Nucleus accumbens (tissue), 56 donors: ENCODE results near the gene SCYL1.
A peak's percentile ranks its signal among the peaks of the same experiment; 100 is the strongest.

Experiments used
- DNase-seq, 56 donors: peaks; one replicate each; lab custom pipeline; 2025; lab: John Stamatoyannopoulos, UW

Gene SCYL1

GRCh38 chr11:65530157-65530496 lies 5.2 kb downstream of the SCYL1 start:
- DNase-seq = no peak

GRCh38 chr11:65532388-65533064 lies 7.6 kb downstream of the SCYL1 start:
- DNase-seq = no peak

DNA sequence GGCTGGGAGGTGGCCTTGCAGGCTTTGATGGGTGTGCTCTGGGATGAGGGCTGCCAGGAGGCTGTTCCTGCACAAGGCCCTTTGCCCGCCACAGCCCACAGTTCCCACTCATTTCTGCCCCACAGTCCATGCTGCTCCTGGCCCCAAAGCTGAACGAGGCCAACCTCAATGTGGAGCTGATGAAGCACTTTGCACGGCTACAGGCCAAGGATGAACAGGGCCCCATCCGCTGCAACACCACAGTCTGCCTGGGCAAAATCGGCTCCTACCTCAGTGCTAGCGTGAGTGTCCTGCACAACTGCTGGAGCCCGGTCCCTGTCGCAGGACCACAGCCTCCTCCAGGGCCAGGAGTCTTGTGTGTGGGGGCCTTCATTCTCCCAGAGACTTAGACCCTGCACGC lies 10.2 kb downstream of the SCYL1 start:
- no peak for DNase-seq

DNA sequence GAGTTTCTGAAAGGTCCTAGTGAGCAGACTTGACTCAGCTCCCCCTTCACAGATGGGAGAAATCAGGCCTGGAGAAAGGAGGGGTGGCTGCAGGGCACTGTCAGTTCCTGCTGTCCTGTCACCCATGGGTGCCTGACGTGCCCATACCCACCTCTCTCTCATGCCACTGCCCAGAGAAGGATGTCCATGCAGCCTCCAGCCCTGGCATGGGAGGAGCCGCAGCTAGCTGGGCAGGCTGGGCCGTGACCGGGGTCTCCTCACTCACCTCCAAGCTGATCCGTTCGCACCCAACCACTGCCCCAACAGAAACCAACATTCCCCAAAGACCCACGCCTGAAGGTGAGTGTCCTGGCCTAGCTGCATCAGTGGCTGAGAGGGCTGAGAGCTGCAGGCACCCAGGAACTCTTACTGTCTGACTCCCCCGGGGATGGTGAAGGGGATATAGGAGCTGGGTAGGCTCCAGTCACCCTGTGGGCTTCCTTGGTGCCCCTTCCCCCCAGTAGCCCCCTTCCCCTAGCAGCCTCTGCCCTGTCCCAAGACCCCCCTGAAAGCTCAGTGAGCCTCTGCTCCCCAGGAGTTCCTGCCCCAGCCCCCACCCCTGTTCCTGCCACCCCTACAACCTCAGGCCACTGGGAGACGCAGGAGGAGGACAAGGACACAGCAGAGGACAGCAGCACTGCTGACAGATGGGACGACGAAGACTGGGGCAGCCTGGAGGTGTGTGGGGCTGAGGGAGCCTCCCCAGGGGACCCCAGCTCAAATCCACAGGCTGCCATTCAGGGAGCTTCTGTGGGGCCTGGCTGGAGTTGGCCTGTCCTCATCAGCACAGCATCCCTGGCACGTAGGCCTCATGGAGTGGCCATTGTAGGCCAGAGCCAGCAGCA lies 11.8 kb downstream of the SCYL1 start:
- DNase-seq = no peak

GRCh38 chr11:65537296-65537597 lies 12.4 kb downstream of the SCYL1 start:
- DNase-seq = no peak

GRCh38 chr11:65537620-65538231 lies 12.8 kb downstream of the SCYL1 start:
- no peak for DNase-seq

- DNase-seq = no peak
Observed at GRCh38 chr11:65538232-65538914, 13.5 kb downstream of the SCYL1 start.

- peak in 25 of 56 donors; percentile 15 to 76 (median 35) for DNase-seq
Observed at GRCh38 chr11:65538915-65539743, 14.2 kb downstream of the SCYL1 start.

GRCh38 chr11:65539744-65540289 lies 14.9 kb downstream of the SCYL1 start:
- peak in 5 of 56 donors; percentile 49 to 74 (median 53) for DNase-seq

DNA sequence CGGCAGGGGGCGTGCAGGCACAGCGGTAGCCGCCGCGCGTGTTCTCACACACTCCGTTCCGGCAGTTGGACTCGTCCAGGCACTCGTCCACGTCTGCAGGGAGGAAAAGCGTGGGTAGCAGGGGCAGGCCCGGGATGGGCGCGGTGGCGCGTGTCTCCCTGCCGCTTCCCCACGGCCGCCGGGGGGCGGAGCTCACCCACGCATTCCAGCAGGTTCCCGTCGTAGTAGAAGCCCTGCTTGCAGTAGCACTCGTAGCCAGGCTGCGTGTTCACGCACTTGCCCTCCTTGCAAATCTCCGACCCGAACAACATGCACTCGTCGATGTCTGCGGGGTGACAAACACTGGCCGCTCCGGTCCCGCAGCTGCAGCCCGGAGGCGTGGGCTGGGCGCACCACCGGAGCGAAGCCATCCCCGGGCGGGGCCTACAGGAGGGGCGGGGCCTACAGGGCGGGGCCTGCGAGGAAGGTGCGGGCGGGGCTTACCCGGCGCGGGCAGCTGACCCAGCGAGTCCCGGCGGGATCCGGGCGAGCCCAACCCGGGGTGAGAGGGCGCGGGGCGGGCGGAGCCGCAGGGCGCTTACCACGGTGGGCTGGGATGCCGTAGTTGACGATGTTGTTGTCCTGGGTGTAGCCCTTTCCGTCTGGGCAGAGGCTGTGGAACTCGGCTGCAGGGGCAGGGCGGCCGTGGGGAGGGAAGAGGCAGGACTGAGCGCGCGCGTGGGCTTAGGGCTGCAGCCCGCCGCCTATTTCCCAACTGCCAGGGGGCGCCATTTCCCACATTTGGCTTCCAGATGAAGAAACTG lies 15.6 kb downstream of the SCYL1 start:
- peak in 55 of 56 donors; percentile 65 to 96 (median 86) for DNase-seq

DNA sequence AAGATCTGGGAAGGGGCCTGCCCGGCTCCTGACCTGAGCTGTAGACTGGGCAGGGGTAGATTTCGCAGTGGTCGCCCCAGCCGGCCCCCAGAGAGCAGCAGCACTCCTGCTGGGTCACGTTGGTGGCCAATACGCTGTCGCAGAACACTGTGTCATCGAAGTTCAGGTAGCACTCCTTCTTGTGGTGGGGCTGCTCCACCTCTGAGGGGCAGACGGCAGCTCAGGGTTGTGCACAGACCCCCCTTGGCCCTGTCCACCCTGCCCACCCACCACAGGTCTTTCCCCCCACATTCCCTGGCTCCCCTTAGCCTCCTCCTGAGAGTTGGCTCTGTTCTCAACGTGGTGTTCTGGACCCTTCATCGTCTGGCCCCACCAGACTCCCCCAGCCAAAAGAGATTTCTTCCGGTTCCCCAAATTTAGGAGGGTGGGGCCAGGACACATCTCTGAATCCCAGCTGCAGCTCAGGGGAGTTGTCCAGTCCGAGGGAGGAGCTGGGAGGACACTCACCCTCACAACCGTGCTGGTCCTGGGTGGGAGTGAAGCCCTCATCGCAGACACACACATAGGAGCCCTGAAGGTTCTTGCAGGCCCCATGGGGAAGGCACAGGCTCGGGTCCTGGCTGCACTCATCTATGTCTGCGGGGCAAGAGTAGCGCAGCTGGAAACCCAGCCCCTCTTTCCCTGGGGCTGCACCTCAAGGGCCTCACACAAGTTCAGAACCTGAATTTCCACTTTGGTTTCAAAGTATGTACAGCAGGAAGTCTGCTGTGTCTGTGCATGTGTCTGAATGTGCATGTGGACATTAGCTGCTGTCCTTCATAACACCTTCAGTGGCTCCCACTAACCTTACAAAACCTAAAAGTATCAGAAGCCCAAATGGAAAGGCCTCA lies 16.5 kb downstream of the SCYL1 start:
- DNase-seq = no peak

GRCh38 chr11:65542738-65543390 lies 18.0 kb downstream of the SCYL1 start:
- DNase-seq = no peak

DNA sequence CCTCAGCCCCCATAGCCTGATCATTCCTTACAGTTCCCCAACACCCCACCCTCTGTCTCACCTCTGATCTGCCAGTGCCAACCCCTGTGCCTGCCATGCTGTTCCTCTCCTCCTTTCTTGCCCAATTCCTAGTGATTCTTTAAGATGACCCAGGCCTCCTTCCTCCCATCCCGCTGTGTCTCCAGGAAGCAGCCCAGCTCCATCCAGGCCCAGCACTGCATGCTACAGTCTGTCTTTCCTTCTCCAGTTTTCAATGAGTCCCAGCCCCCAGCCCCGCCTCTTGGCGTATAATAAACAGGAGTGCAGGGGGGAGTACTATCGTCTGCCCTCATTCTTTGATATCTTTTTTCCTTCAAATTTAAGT lies 21.0 kb downstream of the SCYL1 start:
- DNase-seq = no peak

DNA sequence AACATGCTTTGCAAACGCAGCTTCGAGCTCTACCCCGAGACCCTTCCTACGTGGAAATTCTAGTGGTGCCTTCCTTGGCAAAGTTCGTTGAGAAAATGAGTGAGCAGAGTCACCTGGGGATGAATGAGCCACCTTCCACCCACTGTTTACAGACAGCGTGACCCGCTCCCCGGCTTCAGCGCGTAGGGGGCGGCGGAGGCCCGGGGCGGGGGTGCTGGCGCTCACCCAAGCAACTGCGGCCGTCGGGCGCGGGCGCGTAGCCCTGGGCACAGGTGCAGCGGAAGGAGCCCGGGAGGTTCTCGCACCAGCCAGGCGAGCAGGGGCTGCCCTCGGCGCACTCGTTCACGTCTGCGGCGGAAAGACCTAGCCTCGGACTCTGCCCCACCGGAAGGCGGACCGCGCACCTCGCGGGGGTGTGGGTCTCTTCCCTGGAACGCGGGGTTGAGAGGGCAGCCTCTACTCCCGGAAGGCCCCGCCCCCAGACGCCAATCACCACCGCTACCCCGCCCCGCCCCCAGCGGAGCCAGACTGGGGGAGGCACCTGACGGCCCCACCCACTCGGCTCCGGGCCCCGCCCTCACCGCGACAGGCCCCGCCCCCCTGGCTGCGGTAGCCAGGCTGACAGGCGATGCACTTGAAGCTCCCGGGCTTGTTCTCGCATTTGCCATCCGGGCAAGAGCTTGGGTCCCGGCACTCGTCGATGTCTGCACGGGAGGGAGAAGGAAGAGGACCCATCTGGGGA lies 21.5 kb downstream of the SCYL1 start:
- DNase-seq = peak in 29 of 56 donors; percentile 11 to 70 (median 32)

DNA sequence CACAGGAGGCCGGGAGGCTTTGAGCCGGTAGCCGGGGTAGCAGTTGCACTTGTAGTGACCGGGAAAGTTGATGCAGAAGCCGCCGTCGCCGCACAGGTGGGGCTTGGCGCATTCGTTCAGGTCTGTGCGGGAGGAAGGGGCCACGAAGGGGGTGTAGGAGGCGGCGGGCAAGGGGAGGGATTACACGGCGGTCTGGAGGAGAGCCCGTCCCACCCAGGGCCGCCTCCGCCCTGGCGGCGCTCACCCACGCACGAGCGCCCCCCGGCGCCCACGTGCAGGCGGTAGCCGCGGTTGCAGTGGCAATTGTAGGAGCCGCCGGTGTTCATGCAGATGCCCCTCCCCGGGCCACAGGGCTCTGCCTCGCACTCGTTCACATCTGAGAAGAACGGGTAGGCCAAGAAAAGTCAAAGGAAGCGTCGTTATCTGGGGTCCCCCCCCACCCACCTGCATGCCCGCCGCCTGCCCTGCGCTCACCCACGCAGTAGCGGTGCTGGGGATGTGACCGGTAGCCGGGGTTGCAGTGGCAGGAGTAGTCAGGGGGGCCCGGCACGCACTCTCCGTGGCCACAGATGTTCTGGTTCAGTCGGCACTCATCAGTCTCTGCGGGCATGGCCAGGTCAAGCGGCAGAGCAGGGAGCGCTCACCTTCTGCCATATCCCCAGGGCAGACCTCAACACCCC lies 22.7 kb downstream of the SCYL1 start:
- DNase-seq = no peak

GRCh38 chr11:65548395-65548794 lies 23.5 kb downstream of the SCYL1 start:
- no peak for DNase-seq
